T-helper 17 cell (primary cell): ENCODE data around the gene ISY1. TPM values are rescaled to one million over a fixed set of nuclear protein-coding genes. Genes with fewer than 3 reads are reported as not detected.
"Not testable (repeated sequence)": the region's sequence is repeated elsewhere in the genome, so short reads cannot be mapped to it uniquely, and the experiment has no call there.

Source experiments
- ATAC-seq: fragments of 150-1000 bp; cut with Tn5 transposase; 2 replicates; pipeline ENCODE4 v1.10.0; 2021; ENCODE audit warnings: mild to moderate bottlenecking, moderate library complexity
- DNase-seq, 3 donors: peaks; one replicate each; pipeline versions ENCODE4 v3.0.0 to v3.0.0-alpha.2; 2020 to 2021
- H3K9me3 ChIP-seq: one replicate; pipeline ENCODE4 v1.7.0; 2013; ENCODE audit warnings: low read length, mild to moderate bottlenecking; ENCODE audit not compliant: control insufficient read depth, poor library complexity, severe bottlenecking
- H3K27ac Mint-ChIP-seq: one replicate; pipeline ENCODE4 v1.8.0; 2022; ENCODE audit warnings: mild to moderate bottlenecking, moderate library complexity, mixed read lengths
- H3K27me3 Mint-ChIP-seq: one replicate; pipeline ENCODE4 v1.8.0; 2022; ENCODE audit warnings: mixed read lengths
- H3K36me3 Mint-ChIP-seq: one replicate; pipeline ENCODE4 v1.8.0; 2022; ENCODE audit warnings: low read depth, mixed read lengths
- H3K4me1 Mint-ChIP-seq: one replicate; pipeline ENCODE4 v1.8.0; 2022; ENCODE audit warnings: mild to moderate bottlenecking, mixed read lengths
- H3K4me3 Mint-ChIP-seq: one replicate; pipeline ENCODE4 v1.8.0; 2022; ENCODE audit warnings: mild to moderate bottlenecking, moderate library complexity, mixed read lengths
- total RNA-seq, 4 donors: library from RNA in 2 of 4; stranded (reverse) in 2 of 4; gene quantifications; one replicate each; pipeline ENCODE4 v1.2.3 and lab custom pipeline; 2022 to 2026

ISY1 gene
- total RNA-seq, 2 donors from 2014 or later = 39.0 TPM

- DNase-seq = no peak
- no peaks in the 10 kb centered on the region for H3K27me3 Mint-ChIP-seq
- peak overlapping the region; percentile 100 for H3K27ac Mint-ChIP-seq
- H3K9me3 ChIP-seq = no peaks in the 10 kb centered on the region
- peaks cover 3% of the 10 kb centered on the region for H3K36me3 Mint-ChIP-seq
- peak overlapping the region; percentile 94 for H3K4me3 Mint-ChIP-seq
- peak; percentile 8 for ATAC-seq
- H3K4me1 Mint-ChIP-seq = peaks cover 43% of the 10 kb centered on the region
Observed at GRCh38 chr3:129121016-129121791, 39.7 kb downstream of the ISY1 start.

- ATAC-seq = peak; percentile 65
- Mint-ChIP-seq H3K36me3 (peaks cover 3% of the 10 kb centered on the region), H3K4me3 (peak overlapping the region; percentile 94), H3K27me3 (no peaks in the 10 kb centered on the region), H3K27ac (peak overlapping the region; percentile 100), H3K4me1 (peaks cover 44% of the 10 kb centered on the region)
- H3K9me3 ChIP-seq = no peaks in the 10 kb centered on the region
- peak; percentile 67 to 79 (median 74) for DNase-seq
Observed at GRCh38 chr3:129120254-129121004, 40.4 kb downstream of the ISY1 start.

DNA sequence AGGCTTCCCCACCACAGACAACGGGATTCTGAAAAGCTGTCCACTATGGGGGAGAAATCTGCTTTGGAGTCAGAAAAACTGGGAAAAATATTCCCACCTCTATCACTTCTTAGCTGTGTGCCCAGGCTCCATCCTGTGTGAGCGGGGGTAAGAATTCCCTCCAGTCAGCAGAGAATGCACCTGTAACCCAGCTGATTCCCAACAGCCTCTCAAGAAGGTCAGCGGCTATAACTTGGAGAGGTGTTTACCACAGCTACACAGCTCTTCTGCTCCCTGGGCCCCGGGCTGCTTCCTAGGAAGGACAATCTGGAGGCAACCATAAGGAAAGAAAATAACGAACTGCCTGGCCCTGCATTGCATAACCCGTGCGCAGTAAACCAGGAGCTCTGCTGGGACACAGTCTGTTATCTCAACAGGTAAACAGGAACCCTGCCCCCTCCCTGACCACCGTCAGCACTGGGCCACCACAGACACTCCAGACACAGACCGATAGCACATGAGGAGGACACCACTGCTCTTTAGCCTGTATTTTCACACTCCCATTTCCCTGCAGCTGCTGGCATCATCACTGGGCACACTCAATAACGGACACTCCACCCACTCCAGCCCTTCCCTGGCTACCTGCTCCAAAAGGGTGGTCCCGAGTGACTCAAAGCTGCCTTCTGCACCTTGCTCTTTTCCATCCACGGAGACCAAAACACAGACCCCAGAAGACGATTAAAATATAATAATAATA, 41.3 kb downstream of the ISY1 start:
- H3K36me3 Mint-ChIP-seq = peaks cover 3% of the 10 kb centered on the region
- H3K27ac Mint-ChIP-seq = peak overlapping the region; percentile 100
- peaks cover 47% of the 10 kb centered on the region for H3K4me1 Mint-ChIP-seq
- no peaks in the 10 kb centered on the region for H3K9me3 ChIP-seq
- H3K4me3 Mint-ChIP-seq = peak overlapping the region; percentile 94
- no peak for ATAC-seq
- DNase-seq = no peak
- no peaks in the 10 kb centered on the region for H3K27me3 Mint-ChIP-seq

DNA sequence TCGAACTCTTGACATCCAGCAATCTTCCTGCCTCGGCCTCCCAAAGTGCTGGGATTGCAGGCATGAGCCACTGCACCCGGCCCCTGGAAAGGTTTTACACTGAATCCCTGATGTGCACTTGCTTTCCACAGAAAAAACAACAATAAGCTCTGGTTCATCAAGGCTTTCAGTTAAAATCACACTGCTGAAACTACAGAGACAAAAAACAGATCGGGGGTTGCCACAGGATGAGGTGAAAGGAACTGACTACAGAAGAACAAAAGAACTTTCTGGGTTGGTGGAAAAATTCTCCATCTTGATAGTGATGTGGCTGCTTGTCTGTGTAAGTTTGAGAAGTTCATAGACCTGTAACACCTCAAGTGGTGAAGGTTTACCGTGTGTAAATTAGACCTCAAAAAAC, 42.1 kb downstream of the ISY1 start:
- peak overlapping the region; percentile 100 for H3K27ac Mint-ChIP-seq
- H3K4me3 Mint-ChIP-seq = peak overlapping the region; percentile 94
- peak in 2 of 3 donors; percentile 21 to 25 for DNase-seq
- H3K36me3 Mint-ChIP-seq = peaks cover 3% of the 10 kb centered on the region
- ATAC-seq = peak; percentile 63
- H3K4me1 Mint-ChIP-seq = peaks cover 51% of the 10 kb centered on the region
- H3K27me3 Mint-ChIP-seq = no peaks in the 10 kb centered on the region
- H3K9me3 ChIP-seq = no peaks in the 10 kb centered on the region

GRCh38 chr3:129117134-129117533, 43.7 kb downstream of the ISY1 start:
- Mint-ChIP-seq H3K27me3 (no peaks in the 10 kb centered on the region), H3K4me1 (peaks cover 40% of the 10 kb centered on the region), H3K4me3 (no peak overlapping the region), H3K27ac (peak overlapping the region; percentile 100), H3K36me3 (peaks cover 3% of the 10 kb centered on the region)
- DNase-seq = no peak
- H3K9me3 ChIP-seq = no peaks in the 10 kb centered on the region
- no peak for ATAC-seq

GRCh38 chr3:129116482-129116946, 44.3 kb downstream of the ISY1 start:
- H3K36me3 Mint-ChIP-seq = peaks cover 3% of the 10 kb centered on the region
- H3K27me3 Mint-ChIP-seq = no peaks in the 10 kb centered on the region
- H3K4me1 Mint-ChIP-seq = peaks cover 40% of the 10 kb centered on the region
- no peak for ATAC-seq
- H3K4me3 Mint-ChIP-seq = peak overlapping the region; percentile 87
- H3K27ac Mint-ChIP-seq = peak overlapping the region; percentile 100
- DNase-seq = no peak
- H3K9me3 ChIP-seq = no peaks in the 10 kb centered on the region

DNA sequence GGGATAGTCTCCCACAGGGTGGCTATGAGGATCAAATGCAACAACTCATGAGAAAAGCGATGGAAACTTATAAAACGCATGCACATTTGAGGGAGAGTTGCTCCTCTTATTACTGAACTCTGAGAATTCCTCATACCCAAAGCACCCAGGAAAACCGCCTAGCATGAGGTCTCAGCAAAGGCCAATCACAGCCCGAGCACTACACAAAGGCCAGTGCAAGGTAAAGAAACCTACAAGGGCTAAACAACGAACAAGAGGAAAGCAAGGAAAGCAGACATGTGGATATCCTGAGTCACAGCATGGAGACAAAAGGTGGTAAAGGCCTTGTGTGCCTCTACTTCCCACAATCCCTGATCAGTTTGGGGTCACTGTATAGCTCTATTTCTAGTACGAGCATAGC, 46.4 kb downstream of the ISY1 start:
- H3K36me3 Mint-ChIP-seq = peaks cover 3% of the 10 kb centered on the region
- peaks cover 38% of the 10 kb centered on the region for H3K4me1 Mint-ChIP-seq
- H3K4me3 Mint-ChIP-seq = no peak overlapping the region
- peak overlapping the region; percentile 100 for H3K27ac Mint-ChIP-seq
- H3K27me3 Mint-ChIP-seq = no peaks in the 10 kb centered on the region
- no peak for ATAC-seq
- no peaks in the 10 kb centered on the region for H3K9me3 ChIP-seq
- DNase-seq = no peak

DNA sequence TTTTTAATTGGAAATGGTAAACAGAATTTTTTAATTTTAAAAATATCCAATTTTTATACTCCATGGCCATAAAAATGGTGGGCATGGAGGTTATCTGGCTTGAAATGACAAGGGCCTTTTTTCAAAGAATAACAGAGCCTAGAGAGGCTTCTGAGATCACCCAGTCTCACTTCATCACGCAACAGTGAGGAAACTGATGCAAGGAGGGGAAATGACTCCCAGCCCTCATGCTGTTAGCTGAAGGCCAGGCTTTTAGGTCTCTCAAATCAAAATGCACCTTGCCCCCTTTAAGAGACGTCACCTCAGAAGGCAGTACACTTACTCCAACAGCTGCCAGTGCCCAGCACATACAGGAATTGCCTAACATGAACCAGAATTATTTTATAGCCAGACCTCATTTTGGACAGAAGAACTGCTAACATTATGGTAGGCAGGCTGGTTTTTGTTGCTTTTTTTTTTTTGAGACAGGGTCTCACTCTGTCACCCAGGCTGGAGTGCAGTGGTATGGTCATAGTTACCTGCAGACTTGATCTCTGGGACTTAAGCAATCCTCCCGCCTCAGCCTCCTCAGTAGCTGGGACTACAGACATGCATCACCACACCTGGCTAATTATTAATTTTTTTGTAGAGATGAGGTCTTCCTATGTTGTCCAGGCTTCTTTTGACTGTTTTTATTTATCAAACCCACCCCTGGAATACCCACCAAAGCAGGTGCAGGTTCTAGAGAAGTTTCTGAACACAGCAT, 48.4 kb downstream of the ISY1 start:
- ATAC-seq (no peak), DNase-seq (no peak)
- no peaks in the 10 kb centered on the region for H3K27me3 Mint-ChIP-seq

DNA sequence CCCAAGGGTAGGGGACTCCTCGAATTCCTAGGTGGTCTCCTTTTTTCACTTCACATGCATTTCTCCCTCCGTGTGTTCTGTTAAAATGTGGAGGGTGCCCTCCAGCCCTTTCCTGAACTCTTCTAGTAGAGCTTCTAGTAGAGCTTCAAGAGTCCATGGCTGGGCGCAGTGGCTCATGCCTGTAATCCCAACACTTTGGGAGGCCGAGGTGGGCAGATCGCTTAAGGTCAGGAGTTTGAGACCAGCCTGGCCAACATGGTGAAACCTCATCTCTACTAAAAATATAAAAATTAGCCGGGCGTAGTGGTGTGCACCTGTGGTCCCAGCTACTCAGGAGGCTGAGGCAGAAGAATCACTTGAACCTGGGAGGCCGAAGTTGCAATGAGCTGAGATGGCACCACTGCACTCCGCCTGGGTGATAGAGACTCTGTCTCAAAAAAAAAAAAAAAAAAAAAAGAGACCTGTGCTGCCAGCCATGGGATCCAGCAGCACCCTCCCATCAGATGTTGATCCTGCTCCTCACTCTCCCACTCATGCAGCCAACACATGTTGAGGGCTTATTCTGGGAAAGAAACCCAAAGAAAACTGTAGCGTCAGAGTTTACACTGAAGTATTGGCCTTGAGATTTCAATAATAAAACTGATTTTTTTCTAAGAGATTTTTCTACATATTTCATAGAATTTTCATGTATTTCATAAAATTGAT, 49.6 kb downstream of the ISY1 start:
- H3K36me3 Mint-ChIP-seq, ATAC-seq, H3K4me3 Mint-ChIP-seq, DNase-seq, H3K27me3 Mint-ChIP-seq, H3K9me3 ChIP-seq: not testable (repeated sequence)
- H3K4me1 Mint-ChIP-seq = peaks cover 26% of the 10 kb centered on the region
- peak overlapping the region; percentile 56 for H3K27ac Mint-ChIP-seq

More for the DNA sequence above, 48.4 kb downstream of the ISY1 start:
- no peaks in the 10 kb centered on the region for H3K9me3 ChIP-seq
- Mint-ChIP-seq H3K27ac (no peak overlapping the region), H3K36me3 (no peaks in the 10 kb centered on the region), H3K4me1 (peaks cover 29% of the 10 kb centered on the region), H3K4me3 (no peak overlapping the region)

DNA sequence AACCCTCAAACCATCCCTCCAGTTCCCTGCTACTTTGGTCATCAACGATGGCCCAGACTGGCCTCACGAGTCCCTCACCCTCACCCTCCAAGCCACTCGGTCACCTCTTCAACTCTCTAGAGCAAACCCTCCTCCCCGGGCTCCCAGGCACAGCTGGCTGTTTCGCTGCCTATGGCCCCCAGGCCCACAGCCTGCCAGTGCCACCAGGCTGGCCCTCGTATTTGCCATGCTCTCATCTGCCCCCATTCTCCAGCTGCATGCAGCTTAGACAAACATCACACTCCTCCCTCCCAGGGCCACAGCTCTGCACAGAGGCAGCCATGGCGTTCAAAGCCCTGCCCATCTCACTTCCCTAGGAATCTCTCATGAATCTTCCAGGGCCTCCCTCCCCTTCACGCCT, 53.1 kb downstream of the ISY1 start:
- Mint-ChIP-seq H3K36me3 (no peaks in the 10 kb centered on the region), H3K4me1 (peaks cover 33% of the 10 kb centered on the region), H3K27ac (peak overlapping the region; percentile 49), H3K27me3 (no peaks in the 10 kb centered on the region), H3K4me3 (peak overlapping the region; percentile 53)
- H3K9me3 ChIP-seq = no peaks in the 10 kb centered on the region
- no peak for ATAC-seq
- DNase-seq = no peak

DNA sequence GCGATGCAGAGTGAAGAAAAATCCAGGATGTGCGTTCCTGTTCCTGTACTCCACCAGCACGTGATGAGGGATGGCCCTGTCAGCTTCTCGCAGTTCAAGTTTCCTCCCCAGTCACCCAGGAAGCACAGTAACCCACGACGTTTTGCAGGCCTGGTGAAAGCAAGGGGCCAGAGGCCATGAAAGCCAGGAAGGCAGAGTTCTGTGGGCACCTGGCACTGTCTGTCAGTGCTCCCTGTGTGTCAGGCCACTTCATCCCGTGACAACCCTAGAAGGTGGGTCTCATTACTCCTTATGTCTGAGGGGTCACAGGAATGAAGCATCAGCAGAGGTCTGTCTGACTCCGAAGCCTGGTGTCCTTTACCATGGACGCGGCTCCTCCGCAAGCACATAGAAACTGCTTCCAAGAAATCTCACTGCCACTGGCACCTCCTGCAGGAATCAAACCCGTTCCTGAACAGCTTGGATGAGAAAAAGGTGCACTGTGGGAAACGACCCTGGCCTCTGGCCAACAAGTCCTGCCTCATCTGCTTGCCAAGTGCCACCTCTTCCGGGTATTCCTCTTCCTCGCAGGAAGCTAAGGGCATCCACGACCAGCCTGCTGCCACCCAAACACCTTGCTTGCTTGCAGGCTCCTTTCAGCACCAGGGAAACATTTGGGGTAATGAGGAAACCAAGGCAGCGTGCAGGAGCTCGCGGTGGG, 53.8 kb downstream of the ISY1 start:
- Mint-ChIP-seq H3K4me1 (peaks cover 34% of the 10 kb centered on the region), H3K4me3 (no peak overlapping the region)

DNA sequence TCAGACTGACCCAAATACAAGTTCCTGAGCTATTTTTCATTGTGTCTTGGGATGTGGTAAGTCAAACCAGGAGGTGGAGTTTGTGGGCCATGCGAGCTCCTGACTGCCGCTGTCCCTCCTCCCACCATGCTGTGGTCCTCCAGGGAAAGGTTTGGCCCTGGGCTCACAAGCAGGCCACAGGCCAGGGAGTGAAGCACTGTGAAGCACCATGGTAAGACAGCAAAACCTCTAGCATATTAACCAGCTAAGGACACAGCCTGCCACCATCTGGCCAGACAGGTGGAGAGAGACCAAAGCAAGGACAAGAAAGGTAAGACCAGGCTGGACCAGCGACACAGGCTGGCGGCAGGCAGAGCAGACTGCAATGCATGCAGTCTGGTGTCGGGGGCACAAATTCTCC, 54.5 kb downstream of the ISY1 start:
- H3K4me1 Mint-ChIP-seq = peaks cover 41% of the 10 kb centered on the region
- H3K27me3 Mint-ChIP-seq = no peaks in the 10 kb centered on the region
- peak overlapping the region; percentile 27 for H3K27ac Mint-ChIP-seq
- H3K36me3 Mint-ChIP-seq = no peaks in the 10 kb centered on the region
- DNase-seq (no peak), ATAC-seq (no peak)
- no peak overlapping the region for H3K4me3 Mint-ChIP-seq
- no peaks in the 10 kb centered on the region for H3K9me3 ChIP-seq

More for the DNA sequence above, 53.8 kb downstream of the ISY1 start:
- H3K27ac Mint-ChIP-seq = peak overlapping the region; percentile 49
- H3K36me3 Mint-ChIP-seq = no peaks in the 10 kb centered on the region
- no peak for ATAC-seq
- H3K9me3 ChIP-seq = no peaks in the 10 kb centered on the region
- DNase-seq = no peak
- no peaks in the 10 kb centered on the region for H3K27me3 Mint-ChIP-seq
